Measurements from ENCODE around the gene NFIB.

The NFIB gene

DNA sequence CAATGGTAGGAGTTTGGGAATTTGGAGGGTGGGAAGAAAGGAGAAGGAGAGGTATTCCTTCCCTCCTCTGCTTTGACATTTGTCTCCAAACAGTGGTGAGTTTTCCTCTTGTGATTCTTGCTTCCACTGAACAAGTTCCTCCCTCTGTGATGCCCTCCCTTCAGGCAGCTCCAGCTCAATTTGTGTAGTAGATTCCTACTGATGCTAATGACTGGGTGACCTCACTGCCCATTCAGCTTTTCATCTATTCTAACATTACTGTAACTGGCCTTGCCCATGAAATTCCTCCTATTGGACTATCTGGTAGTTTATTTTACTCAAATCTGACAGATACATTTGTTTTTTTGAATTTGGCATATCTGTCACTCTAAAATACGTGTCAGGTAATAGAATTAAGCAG lies 121.4 kb downstream of the NFIB start:
- DNase-seq (ENCODE audit: low read depth in 2 of 2, low spot score in 1 of 2), result no peak

DNA sequence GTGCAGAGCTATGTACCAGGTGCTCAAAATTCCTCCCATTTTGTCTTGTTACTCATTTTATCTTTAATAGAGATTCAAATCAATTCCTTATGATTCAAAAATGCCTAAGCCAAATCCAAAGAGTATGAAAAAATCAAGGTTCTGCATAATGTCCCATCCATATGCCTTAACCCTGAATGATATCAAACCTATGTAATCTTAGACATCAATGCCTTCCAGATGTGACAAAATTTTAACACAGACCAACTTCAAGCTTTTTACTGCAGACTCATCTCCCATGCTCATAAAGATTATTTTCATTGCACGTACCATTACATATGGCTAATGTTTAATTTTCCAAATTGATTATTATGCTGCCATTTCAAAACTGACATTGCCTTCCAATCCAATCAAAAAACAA lies 122.4 kb downstream of the NFIB start:
- DNase-seq (ENCODE audit: low read depth in 2 of 2, low spot score in 1 of 2), result no peak

DNA sequence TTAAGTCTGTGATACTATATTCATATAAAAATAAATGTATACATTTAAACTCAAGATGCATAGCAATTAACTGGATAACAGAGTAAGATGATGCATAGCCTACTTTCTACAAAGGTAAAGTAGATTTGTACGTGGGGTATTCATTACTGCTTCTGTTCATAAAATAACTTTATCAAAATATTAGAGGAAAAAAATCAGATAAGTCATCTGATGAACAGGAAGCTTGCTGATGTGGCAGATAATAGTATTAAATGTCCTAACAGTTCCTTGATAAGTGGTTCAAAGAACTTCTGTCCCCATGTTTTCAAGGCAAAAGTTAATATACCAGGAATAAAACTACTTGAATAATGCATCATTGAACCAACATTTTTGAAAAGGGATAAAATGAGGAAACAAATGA lies 123.7 kb downstream of the NFIB start:
- no peak for DNase-seq (ENCODE audit: low read depth in 2 of 2, low spot score in 1 of 2)

DNA sequence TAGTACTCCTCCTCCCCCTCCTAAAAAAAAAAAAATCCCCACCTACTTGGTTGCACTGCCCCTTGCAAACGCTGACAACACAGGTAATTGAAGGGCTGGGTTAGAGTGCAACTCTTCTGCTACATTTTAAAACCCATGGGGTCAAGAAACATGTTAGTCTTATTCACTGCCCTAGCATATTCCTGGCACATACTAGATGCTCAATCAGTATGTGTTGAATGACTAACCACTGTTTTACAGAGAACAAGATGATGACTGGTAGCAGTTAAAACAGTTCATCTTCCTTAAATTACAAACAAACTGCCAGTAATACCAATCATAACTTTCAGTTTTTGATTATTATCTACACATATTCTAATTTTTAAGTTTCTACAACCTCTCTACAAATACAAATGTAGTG lies 124.4 kb downstream of the NFIB start:
- DNase-seq (ENCODE audit: low read depth in 2 of 2, low spot score in 1 of 2), result no peak

DNA sequence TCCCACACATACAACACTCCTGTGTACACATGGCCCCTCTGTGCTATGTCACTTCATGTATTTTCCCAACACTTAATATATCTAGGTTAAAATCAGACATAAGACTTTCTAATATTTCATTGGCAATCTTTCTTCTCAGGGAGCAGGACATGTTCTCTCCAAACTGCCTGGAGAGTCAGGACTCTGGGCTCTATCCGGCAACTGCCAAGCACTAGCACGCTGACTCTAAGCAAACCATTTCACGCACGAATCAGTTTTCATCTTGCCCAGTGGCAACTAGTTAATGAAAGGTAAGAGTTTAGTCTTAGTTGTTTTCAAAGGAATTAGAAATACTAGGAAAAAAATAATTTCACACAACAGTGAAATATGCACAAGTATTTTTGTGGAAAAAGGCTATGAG lies 124.8 kb downstream of the NFIB start:
- no peak for DNase-seq (ENCODE audit: low read depth in 2 of 2, low spot score in 1 of 2)

DNA sequence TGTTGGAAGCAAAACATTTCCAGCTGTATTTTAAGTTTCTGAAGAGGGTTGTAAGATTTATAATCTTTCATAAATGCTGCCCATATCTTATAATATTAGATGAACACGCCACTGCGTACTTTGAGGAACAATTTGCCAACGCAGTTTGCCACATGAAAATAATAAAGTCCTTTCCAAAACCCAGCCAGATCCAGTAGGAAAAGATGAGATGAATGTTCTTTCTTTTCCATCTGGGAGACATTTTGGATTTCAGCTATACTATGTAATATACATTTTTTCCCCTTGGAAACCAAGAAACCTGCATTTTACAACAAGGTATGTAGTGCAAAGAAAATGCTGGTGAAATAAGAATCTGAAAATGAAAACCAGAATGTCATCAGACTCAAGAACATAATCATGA lies 125.4 kb downstream of the NFIB start:
- no peak for DNase-seq (ENCODE audit: low read depth in 2 of 2, low spot score in 1 of 2)

DNA sequence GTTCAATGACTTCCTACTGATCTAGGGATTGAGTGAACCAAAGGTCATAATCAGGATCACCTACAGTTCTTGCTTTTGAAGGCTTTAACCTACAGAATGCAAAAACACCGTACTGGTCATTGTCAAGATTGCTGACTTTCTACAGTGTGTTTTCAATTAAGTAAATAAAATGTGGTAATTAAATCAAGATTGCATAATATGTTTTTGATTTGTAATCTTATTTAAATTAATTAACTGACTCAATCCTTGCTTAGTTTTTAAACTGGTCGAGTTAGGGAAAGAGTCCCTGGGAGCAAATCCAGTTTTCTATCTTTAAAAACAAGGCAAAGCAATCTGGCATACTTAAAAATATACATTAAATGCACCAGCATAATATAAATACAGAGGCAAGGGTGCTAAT lies 125.9 kb downstream of the NFIB start:
- no peak for DNase-seq (ENCODE audit: low read depth in 2 of 2, low spot score in 1 of 2)

DNA sequence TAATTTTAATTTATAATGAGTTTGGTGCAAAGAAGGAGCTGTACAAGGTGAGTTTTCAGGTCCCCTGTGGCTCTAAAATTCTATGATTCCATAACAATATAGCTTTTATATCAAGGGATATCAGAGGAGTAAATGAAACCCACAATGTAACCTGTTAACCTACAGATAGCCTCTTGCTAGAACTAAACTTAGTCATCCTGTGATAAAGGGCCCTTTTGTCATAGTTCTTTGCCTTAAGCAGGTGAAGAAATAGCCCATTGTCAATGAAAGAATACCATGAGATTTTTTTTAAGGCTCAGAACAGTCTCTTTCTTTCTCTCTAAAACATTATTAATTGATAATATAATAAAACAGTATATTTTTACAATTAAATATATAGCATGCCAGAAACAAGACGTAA lies 127.8 kb downstream of the NFIB start:
- DNase-seq (ENCODE audit: low read depth in 2 of 2, low spot score in 1 of 2), result no peak

DNA sequence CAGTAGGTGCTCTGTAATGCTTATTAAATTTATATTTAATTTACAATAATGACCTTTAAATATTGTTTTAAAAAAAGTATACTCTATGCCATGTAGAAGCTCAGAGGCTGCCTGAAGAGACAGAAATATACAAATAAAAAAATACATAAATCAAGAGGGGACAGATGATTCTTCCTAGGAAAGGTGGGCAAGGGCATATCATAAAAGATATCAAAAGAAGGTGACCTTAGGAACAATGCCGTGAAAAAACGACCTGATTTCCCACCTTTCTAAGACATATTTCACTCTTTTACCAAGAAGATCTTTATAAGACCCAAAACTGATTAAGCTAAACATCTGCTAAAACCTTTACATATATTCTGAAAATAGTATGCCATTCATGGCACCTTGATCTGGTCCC lies 128.9 kb downstream of the NFIB start:
- DNase-seq (ENCODE audit: low read depth in 2 of 2, low spot score in 1 of 2), result no peak

DNA sequence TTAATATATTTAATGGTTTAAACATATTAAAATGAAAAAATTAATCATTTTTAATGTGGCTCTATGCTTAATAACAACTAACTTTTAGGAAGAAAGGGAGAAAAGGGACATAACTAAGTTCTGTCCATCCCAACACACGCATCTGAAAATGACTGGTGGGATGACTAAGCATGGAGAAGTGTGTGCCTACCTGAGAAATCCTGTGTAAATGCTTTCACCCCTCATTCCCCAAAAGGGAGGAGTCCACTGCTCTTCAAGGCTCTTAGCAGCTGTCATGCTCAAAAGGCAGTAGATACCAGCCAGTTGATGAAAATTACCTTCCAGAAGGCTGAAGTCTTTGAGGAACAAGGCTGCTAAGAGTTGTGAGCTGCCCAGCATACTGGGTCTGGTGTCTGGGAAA lies 130.9 kb downstream of the NFIB start:
- DNase-seq (ENCODE audit: low read depth in 2 of 2, low spot score in 1 of 2), result no peak

DNA sequence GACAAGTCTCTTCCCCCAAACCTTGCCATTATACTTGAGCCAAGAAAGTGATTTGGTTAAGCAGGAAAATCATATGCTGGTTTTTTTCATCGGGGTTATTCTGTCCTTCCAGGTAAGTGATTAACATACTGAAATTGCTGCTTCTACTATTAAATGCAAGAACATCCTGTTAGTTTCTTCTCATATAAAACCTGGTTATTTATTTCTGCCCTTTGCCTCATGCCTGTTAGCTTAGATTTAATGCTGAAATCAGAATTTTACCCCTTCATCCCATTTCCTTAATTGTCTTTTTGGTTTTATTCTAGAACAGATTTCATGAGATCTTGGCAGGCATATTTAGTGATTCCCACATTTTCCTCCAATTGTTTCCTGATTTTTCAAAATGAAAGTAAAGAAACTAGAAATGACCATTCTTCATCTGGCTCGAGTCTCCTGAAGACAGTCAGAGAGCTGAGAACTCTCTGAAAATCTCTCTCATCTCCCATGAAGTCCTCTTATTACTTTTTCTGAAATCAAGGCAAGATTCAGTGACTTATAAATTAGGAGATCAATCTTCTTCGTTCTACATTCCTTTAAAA lies 132.9 kb downstream of the NFIB start:
- DNase-seq (ENCODE audit: low read depth in 2 of 2, low spot score in 1 of 2), result no peak

DNA sequence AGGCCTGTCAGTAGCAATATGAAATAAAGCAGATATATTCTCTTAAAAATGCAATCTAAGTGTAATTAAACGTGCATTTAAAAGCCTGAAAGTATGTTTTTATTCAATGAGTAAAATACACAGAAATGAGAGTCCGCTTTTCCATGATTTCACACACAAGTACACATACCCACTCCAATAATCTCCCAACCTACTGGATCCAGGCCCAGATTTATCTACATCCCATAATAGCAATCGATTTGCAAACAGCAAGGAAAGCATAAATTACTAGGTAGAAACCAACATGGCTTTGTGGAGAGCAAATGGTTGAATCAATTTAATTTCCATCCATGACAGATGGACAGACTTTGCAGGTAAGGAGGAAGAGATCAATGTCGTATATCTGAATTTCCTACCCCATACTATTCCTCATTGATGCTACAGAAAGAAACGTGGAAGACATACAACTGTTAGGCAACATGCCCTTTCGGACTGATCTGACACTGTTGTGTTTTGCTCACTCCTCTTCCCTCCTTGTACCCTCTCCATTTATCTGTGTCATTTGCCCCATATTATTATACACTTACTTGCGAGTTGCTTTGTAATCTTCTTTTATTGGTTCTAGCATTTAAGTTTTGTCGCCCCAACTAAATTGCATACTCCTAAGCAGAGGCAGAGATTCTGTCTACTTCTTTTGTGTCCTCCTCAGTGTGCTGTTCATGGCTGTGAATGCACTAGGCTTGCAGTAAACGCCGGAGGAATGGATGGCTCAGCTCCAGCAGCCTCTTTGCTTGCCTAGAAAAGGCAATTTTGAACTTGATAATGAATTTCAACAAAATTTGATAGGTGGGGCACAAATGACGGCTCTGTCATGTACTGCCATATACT lies 133.6 kb downstream of the NFIB start:
- no peak for DNase-seq (ENCODE audit: low read depth in 2 of 2, low spot score in 1 of 2)

DNA sequence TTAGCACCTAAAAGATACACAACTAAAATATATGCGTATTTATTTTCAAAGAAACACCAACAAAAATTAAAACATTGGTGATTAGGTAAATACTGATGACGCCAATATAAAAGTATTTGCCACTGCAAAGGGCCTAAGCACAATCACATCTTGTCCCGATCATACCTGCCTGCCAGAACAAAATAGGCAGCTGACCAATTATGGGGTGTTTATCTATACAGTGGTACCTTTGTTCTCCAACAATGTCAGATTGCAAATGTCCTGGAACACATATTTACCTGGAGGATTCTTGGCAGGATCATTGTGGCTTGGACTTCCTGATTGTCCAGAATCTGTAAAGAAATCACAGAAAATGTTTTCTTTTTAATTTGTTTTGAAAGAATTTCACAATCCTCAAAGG lies 134.5 kb downstream of the NFIB start:
- no peak for DNase-seq (ENCODE audit: low read depth in 2 of 2, low spot score in 1 of 2)

DNA sequence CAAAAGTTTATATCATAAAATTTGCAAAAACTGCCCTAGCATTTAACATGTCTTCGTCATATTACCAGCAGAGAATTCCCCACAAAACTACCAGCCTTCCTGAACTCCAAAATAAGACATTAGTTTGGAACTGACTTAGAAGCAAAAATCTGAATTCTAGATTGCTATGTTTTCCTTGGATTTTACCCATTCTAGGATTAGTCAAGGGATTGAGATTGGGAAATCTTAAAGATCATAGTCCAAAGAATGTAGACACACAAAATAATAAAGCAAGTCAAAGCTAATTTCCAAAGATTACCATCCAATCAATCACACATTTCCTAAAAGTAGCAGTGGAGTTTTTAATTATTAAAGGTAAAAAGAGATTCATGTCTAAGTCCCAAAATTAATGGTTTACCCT lies 138.2 kb downstream of the NFIB start:
- no peak for DNase-seq (ENCODE audit: low read depth in 2 of 2, low spot score in 1 of 2)

DNA sequence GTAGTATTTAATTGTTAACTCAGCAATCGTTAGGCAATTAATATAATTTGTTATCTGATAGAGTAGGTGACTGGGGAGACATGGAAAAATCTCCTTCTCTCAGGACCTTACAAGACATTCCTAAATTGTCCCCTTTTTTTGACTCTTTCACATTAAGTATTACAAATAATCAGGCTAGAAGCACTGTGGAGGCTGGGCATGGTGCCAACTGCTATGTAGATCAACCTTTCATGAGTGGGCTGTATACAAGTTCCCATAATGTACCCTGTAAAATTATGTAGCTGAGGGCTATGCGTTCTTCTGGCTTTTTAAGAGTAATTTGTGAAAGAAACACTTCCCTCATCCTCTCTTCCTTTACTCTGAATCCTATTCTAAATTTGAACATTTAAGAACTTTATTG lies 140.2 kb downstream of the NFIB start:
- DNase-seq (ENCODE audit: low read depth in 2 of 2, low spot score in 1 of 2), result no peak

DNA sequence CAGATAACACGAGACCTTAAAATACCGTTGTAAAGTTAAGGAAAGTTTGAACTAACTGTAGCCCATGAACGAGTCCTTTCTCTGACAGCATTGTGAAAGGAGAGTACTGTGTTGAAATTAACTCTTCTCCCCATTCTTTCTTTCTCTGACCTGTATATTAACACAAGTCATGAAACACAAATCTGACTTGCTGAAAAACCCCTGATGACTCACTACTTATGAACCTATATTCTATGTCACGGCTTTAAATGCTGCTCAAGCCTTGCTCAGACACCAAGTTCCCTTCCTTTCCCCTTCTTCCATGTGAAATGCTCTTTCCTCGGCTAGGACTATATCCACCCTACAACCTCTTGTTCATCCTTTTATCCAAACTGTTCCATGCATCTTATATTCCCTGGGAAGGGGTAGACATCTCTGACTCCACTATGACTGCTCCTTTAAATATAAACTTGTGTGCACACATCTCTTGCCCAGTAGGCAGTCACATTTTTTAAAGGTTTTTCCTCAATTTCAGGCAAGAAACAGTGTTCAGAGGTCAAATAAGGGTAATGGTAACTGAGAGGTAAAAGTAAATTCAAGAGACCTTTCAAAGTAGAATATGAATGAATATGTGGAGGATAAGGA lies 142.9 kb downstream of the NFIB start:
- no peak for DNase-seq (ENCODE audit: low read depth in 2 of 2, low spot score in 1 of 2)

DNA sequence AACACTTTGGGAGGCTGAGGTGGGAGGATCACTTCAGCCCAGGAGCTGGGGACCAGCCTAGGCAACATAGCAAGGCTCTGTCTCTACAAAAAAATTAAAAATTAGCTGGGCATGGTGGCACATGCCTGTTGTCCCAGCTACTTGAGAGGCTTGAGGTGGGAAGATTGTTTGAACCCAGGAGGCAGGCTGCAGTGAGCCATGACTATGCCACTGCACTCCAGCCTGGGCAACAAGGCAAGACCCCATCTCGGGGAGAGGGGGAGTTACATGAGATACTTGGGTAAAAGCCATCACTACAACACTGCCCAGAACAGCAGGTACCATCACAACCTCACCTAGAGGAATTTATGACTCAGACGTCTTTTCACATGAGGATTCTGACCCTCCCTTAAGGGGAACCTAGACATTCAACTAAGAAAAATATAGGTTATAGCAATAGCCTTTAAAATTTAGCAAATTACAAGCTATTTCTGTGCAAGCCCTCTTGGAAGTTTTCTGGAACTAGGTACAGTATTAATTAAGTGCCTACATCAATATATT lies 143.5 kb downstream of the NFIB start:
- DNase-seq (ENCODE audit: low read depth in 2 of 2, low spot score in 1 of 2), result no peak

DNA sequence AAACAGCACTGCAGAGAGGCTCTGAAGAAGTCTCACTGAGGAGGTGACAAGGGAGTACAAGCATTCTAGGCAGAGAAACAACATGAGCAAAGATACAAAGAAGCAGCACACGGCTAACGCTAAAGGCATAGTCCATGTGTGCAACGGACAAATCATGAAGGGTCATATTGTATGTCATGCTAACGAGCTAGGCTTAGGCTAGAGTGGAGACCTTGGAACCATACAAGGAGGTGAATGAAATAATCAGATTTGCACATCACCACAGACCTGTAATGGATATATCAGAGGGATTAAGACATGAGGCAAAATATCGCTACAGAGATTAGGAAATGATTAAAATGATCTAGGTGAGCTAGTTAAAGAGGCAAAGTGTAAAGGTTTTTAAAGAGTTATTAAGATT lies 145.6 kb downstream of the NFIB start:
- no peak for DNase-seq (ENCODE audit: low read depth in 2 of 2, low spot score in 1 of 2)

DNA sequence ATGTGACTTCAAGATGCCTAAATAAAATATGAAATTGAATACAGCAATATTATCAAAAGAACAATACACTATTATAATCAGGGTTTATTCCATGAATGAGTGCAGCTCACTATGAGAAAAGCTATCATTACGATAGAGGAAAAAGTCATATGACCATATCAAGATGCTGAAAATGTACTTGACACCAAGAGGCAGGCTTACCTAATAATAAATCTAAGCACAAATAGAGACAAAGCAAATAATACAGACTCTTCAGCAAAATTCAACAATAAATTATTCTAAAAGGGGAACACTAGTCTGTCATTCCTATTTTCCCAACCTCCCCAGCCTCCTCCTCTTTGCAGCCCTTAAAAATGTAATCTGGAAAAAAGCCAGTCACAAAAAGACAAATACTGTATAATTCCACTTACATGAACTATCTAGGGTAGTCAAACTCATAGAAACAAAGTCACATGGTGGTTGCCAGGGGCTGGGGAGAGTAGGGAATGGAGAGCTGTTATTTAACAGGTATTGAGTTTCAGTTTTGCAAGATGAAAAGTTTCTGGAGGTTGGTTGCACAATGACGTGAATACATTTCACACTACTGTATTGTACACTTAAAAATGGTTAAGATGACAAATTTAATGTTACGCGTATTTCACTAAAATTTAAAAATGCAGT lies 148.4 kb downstream of the NFIB start:
- DNase-seq (ENCODE audit: low read depth in 2 of 2, low spot score in 1 of 2), result no peak

DNA sequence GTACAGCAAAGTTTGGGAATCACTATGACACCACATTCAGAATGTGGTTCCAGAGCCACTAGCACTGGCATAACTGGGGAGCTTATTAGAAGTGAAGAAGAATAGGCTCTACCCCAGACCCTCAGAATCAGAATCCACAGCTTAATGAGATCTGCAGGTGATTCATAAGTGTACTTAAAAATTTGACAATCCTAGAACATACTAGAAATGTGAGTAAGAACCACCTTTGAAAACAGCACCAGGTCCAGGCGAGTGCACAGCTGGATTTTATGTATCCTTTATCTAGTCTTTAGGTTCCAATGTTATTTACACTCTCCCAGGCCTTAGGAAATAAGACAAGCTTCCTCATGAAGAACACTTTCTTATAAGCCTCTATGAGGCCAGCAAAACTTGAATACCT lies 149.0 kb downstream of the NFIB start:
- DNase-seq (ENCODE audit: low read depth in 2 of 2, low spot score in 1 of 2), result no peak

DNA sequence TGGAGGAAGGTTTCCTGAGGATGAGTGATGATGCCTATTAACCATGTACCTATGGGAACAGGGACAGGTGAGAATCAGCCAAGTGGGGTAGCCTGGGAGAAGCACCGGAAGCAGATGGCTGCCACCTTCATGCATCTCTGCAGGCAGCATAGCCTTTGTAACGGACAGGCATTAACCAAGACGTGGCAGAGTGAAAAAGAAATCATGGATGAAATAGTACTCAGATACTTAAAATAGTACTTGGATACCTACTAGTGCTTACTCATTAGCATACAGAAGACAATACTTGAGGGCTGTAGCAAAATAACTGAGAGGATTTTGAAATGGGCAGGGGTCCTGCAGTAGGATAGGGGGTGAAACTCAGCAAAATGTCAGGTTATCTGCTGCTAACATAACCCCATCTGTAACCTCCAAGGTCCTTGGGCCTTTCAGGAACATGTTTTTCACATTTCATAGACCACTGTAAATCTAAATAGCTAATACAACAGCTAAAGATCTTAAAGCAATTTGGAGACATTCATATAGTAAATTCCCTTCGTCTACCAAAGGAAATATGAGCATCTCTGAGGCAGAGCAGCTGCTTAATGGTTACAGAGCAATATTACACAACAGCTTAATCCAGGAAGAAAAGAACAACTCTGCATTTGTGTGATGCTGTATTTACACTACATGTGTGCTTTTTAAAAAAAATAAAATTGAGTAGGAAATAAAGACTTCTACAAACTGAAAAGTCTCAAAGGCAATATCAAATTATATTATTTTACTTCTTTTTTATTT lies 154.3 kb downstream of the NFIB start:
- DNase-seq (ENCODE audit: low read depth in 2 of 2, low spot score in 1 of 2), result no peak

Data from stimulated activated CD8-positive, alpha-beta memory T cell treated with anti-CD3 and anti-CD28 coated beads, Interleukin-4, amount 100 ng/mL, for 1 hour (primary cell).